Bronchial epithelial cell (primary cell): ENCODE data around the gene CFAP100. TPM values are rescaled to one million over a fixed set of nuclear protein-coding genes. Genes with fewer than 3 reads are reported as not detected.

Experiments used
- DNase-seq: peaks from one replicate; pipeline ENCODE4 v3.0.0-alpha.2; 2010; ENCODE audit warnings: low read depth
- FAIRE-seq: peaks from 2 replicates; lab custom pipeline; 2011; peaks lifted over from hg19 to GRCh38; lab: Jason Lieb, UNC
- H3K27me3 ChIP-seq: 2 replicates; pipeline ENCODE4 v1.5.1; 2011; ENCODE audit warnings: low read length; ENCODE audit not compliant: control insufficient read depth, insufficient read depth
- H3K36me3 ChIP-seq: 2 replicates; pipeline ENCODE4 v1.5.1; 2011; ENCODE audit warnings: low read length; ENCODE audit not compliant: control insufficient read depth, insufficient read depth
- H3K4me3 ChIP-seq: 2 replicates; pipeline ENCODE4 v1.5.1; 2011; ENCODE audit warnings: mild to moderate bottlenecking, low read depth, low read length, control low read depth
- total RNA-seq: library from RNA; depleted of rRNA; stranded (reverse); fragments of >200 nt; gene quantifications from 2 replicates; pipeline ENCODE4 v1.2.1, GENCODE V29; 2014
- TF ChIP-seq, protein P1 (sequence below): IDR thresholded peaks from 2 replicates; pipeline ENCODE4 v1.5.1; 2011; ENCODE audit warnings: mild to moderate bottlenecking, moderate library complexity, low read length, control low read depth, inconsistent platforms; ENCODE audit not compliant: insufficient read depth, severe bottlenecking

The CFAP100 gene
- total RNA-seq, 1 donor from 2014 or later = not detected

DNA sequence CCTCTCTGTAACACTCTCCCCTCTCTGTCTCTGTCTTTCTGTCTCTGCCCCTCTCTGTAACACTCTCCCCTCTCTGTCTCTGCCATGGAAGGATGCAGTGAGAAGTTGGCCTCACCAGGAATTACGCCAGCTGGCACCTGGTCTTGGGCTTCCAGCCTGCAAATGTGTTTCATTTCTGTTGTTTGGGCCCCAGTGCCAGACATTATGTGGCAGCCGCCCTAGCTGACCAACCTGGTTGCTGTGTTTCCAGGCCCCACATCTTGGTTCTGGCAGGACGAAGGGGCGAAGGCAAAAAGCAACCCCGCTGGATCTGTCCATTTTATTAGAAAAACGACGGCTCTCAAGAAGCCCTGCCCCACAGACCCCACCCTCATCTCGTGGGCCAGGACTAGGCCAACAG, 86.2 kb downstream of the CFAP100 start:
- no peak for DNase-seq

DNA sequence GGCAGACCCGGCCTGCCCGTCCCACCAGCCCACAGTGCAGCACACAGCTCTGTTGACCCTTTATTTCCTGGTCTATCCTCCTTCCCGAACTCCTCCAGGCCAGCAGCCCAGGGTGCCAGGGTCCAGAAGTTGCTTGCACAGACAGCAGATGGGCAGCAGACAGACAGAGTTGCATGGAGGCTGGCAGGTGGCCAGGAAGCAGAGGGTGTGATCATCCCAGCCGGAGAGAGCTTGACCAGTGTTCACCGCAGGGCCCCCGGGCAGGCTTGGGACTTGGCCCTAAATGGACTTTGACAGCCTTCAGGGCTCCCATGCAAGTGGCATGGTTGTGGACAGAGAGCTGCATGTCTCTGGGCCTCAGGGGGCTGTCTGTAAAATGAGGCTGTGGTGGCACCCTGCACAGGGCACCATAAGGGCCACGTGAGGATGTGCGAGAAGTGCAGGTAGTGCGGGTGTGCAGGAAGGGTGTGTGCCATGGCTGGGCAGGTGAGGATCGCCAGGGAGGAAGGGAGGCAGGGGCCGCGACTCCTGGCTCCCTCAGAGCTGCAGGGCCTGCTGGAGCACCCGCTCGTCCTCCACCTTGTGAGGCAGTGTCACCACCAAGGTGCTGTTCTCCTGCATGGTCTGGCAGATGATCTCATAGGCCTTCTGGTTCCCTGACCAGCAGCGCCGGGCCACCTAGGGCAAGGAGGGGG, 87.2 kb downstream of the CFAP100 start:
- no peaks in the 10 kb centered on the region for H3K27me3 ChIP-seq
- FAIRE-seq (no peak), DNase-seq (no peak)
- H3K4me3 ChIP-seq = no peak overlapping the region
- H3K36me3 ChIP-seq = no peaks in the 10 kb centered on the region
- TF ChIP-seq, protein P1, sequence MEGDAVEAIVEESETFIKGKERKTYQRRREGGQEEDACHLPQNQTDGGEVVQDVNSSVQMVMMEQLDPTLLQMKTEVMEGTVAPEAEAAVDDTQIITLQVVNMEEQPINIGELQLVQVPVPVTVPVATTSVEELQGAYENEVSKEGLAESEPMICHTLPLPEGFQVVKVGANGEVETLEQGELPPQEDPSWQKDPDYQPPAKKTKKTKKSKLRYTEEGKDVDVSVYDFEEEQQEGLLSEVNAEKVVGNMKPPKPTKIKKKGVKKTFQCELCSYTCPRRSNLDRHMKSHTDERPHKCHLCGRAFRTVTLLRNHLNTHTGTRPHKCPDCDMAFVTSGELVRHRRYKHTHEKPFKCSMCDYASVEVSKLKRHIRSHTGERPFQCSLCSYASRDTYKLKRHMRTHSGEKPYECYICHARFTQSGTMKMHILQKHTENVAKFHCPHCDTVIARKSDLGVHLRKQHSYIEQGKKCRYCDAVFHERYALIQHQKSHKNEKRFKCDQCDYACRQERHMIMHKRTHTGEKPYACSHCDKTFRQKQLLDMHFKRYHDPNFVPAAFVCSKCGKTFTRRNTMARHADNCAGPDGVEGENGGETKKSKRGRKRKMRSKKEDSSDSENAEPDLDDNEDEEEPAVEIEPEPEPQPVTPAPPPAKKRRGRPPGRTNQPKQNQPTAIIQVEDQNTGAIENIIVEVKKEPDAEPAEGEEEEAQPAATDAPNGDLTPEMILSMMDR = no peak

More for the DNA sequence above, 86.2 kb downstream of the CFAP100 start:
- H3K36me3 ChIP-seq = no peaks in the 10 kb centered on the region
- FAIRE-seq = no peak
- no peak overlapping the region for H3K4me3 ChIP-seq
- no peaks in the 10 kb centered on the region for H3K27me3 ChIP-seq
- TF ChIP-seq, protein P1 = no peak

DNA sequence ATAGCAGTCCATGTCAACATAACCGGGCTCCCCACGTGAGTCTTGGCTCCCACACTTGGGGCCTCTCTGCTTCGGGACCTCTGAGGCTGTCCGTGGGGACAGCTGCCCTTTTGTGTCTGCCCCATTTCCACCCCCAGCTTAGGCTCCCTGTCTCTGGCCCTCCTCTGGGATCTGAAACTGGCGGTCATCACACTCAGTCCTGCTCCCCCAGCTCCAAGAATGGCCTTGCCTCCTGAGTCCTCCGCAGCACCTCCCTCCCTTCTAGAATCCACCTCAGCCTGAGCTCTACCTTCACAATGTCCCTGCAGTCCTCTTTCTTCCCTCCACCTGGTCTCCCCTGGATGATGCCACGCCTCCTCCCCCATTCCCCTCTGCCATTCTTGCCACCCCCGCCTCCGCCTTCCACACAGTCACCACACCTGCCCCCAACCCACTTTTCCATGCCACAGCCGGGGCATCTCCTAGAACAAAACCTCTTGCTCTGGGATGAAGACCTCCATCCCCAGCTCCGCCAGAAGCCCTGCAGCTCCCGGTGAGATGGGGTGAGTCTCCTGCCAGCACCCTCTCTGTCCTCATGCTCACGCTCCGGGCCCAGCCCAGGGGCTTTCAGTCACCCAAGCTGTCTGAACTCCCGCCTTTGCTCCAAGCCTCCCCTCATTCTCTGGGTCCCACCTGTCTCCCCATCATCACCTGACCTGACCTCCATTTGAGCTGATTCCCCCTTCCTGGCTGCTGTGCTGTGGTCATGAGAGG, 88.0 kb downstream of the CFAP100 start:
- Histone ChIP-seq H3K27me3 (no peaks in the 10 kb centered on the region), H3K36me3 (no peaks in the 10 kb centered on the region), H3K4me3 (no peak overlapping the region)
- DNase-seq = no peak
- FAIRE-seq = no peak
- TF ChIP-seq, protein P1 = no peak

DNA sequence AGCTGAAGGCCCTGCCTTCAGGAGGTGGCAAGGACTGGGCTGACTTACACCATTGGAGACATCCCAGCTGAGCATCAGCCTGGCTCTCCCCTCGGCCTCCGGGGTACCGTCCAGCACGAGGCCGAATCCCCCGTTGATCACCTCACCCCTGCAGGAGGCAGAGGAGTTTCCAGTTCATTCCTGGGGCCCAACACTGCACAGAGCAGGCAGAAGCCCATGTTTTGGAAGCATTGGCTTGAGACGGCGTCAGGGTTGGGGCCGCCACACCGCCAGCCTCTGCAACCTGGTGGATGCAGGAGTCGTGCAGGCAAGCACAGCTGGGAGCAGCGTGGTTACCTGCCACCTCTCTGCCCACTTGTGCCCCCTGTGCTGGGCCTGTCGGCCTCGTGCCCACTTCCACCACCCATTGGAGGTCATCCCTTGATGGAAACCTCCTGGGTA, 88.6 kb downstream of the CFAP100 start:
- TF ChIP-seq, protein P1 = no peak
- DNase-seq (no peak), FAIRE-seq (no peak)

DNA sequence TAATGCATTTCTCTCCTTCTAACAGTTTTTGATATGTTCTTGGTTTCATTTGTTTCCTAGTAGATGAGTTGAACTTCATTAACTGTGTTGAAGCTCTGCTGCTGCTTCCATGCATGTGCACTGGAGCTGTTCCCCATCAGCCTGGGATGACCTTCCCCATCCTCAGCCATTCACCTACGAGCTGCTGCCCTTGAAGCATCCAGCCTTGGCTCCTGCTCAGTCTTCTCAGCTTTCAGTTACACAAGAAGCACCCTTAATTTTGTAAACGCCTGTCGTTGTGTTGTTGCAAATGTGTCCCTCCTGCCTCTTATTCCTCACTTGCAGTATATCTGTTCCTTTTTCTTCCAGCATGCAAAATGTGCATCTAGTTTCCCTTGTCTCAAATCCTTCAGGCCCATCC, 89.4 kb downstream of the CFAP100 start:
- H3K27me3 ChIP-seq = no peaks in the 10 kb centered on the region
- TF ChIP-seq, protein P1 = no peak
- H3K36me3 ChIP-seq = no peaks in the 10 kb centered on the region
- H3K4me3 ChIP-seq = no peak overlapping the region
- no peak for FAIRE-seq
- DNase-seq = no peak

More for the DNA sequence above, 88.6 kb downstream of the CFAP100 start:
- no peak overlapping the region for H3K4me3 ChIP-seq
- H3K27me3 ChIP-seq = no peaks in the 10 kb centered on the region
- no peaks in the 10 kb centered on the region for H3K36me3 ChIP-seq
